Activated CD8-positive, alpha-beta T cell treated with anti-CD3 and anti-CD28 coated beads for 36 hours (primary cell): ENCODE measurements around the gene C11orf71. TPM values are rescaled to one million over a fixed set of nuclear protein-coding genes. Genes with fewer than 3 reads are reported as not detected.
A peak's percentile ranks its signal among the peaks of the same experiment; 100 is the strongest.

Source experiments
- ATAC-seq: fragments of 200-7000 bp; cut with Tn5 transposase; one replicate; pipeline ENCODE4 v1.10.0; 2021; ENCODE audit warnings: mild to moderate bottlenecking, moderate library complexity
- CTCF ChIA-PET: fragments of 350-600 bp; sonication (Branson Sonifier 250); formaldehyde crosslinking; loops from one replicate; lab custom pipeline; 2021; ENCODE audit warnings: antibody characterized with exemption; lab: Charles Lee
- POLR2A ChIA-PET: fragments of 350-600 bp; sonication (Branson Sonifier 250); formaldehyde crosslinking; loops from one replicate; lab custom pipeline; 2021; ENCODE audit warnings: antibody characterized with exemption; lab: Charles Lee
- DNase-seq: peaks from one replicate; pipeline ENCODE4 v3.0.0-alpha.2; 2020
- H3K27ac Mint-ChIP-seq: one replicate; pipeline ENCODE4 v1.8.0; 2021; ENCODE audit warnings: mild to moderate bottlenecking, mixed read lengths
- H3K27me3 Mint-ChIP-seq: one replicate; pipeline ENCODE4 v1.8.0; 2021; ENCODE audit warnings: mixed read lengths
- H3K36me3 Mint-ChIP-seq: one replicate; pipeline ENCODE4 v1.8.0; 2021; ENCODE audit warnings: low read depth, mixed read lengths
- H3K4me1 Mint-ChIP-seq: one replicate; pipeline ENCODE4 v1.8.0; 2021; ENCODE audit warnings: low read depth, mixed read lengths
- H3K4me3 Mint-ChIP-seq: one replicate; pipeline ENCODE4 v1.8.0; 2021; ENCODE audit warnings: mild to moderate bottlenecking, moderate library complexity, mixed read lengths
- H3K9me3 Mint-ChIP-seq: one replicate; pipeline ENCODE4 v1.8.0; 2021; ENCODE audit warnings: mixed read lengths
- CTCF ChIP-seq: fragments of 200-600 bp; IDR thresholded peaks from one replicate; pipeline ENCODE4 v1.8.0; 2022; ENCODE audit warnings: antibody characterized with exemption, mild to moderate bottlenecking
- intact Hi-C: fragments of 100-400 bp; cut with micrococcal nuclease; formaldehyde crosslinking; loops from one replicate; pipeline ENCODE4 v1.10.0; 2022
- total RNA-seq, 2 experiments: library from RNA; stranded (reverse); gene quantifications; one replicate each; pipeline ENCODE4 v1.2.3, GENCODE V29; 2021

Gene C11orf71
- total RNA-seq, 2 experiments from 2014 or later, result 6.4 to 6.6 TPM

- H3K36me3 Mint-ChIP-seq, result peaks cover 35% of the 10 kb centered on the region
- no peak for TF ChIP-seq CTCF
- no peaks in the 10 kb centered on the region for H3K9me3 Mint-ChIP-seq
- no peak for ATAC-seq
- POLR2A ChIA-PET, result interaction anchor here (1.2 kb wide), 1 partner anchor 10 kb away, joined by 3 read pairs; no protein-coding TSS in a partner anchor
- no peak overlapping the region for H3K27ac Mint-ChIP-seq
- DNase-seq, result no peak
- intact Hi-C loops, result no loop called here
- peaks cover 3% of the 10 kb centered on the region for H3K4me1 Mint-ChIP-seq
- no peaks in the 10 kb centered on the region for H3K27me3 Mint-ChIP-seq
- H3K4me3 Mint-ChIP-seq, result no peak overlapping the region
- CTCF ChIA-PET, result no interaction called here
These were observed 47.1 kb upstream of the C11orf71 start for GRCh38 chr11:114447444-114447843.

- intact Hi-C loops, result no loop called here
These were observed 42.2 kb upstream of the C11orf71 start for GRCh38 chr11:114442536-114442935.

GRCh38 chr11:114441921-114442320, 41.6 kb upstream of the C11orf71 start:
- Mint-ChIP-seq H3K27ac (no peak overlapping the region), H3K9me3 (no peaks in the 10 kb centered on the region), H3K36me3 (peaks cover 29% of the 10 kb centered on the region), H3K27me3 (no peaks in the 10 kb centered on the region), H3K4me3 (no peak overlapping the region), H3K4me1 (peaks cover 26% of the 10 kb centered on the region)
- DNase-seq (no peak), ATAC-seq (no peak)
- ChIA-PET CTCF (no interaction called here), POLR2A (no interaction called here)
- intact Hi-C loops, result no loop called here
- no peak for TF ChIP-seq CTCF

More at GRCh38 chr11:114442536-114442935, 42.2 kb upstream of the C11orf71 start:
- H3K9me3 Mint-ChIP-seq, result no peaks in the 10 kb centered on the region
- no peak for TF ChIP-seq CTCF
- no peak overlapping the region for H3K27ac Mint-ChIP-seq
- ATAC-seq (no peak), DNase-seq (no peak)
- POLR2A ChIA-PET, result no interaction called here
- CTCF ChIA-PET, result no interaction called here
- no peaks in the 10 kb centered on the region for H3K27me3 Mint-ChIP-seq
- H3K4me1 Mint-ChIP-seq, result peaks cover 26% of the 10 kb centered on the region
- peaks cover 34% of the 10 kb centered on the region for H3K36me3 Mint-ChIP-seq
- no peak overlapping the region for H3K4me3 Mint-ChIP-seq

GRCh38 chr11:114440971-114441763, 40.9 kb upstream of the C11orf71 start:
- DNase-seq, result no peak
- Mint-ChIP-seq H3K4me1 (peaks cover 23% of the 10 kb centered on the region), H3K36me3 (peaks cover 23% of the 10 kb centered on the region), H3K27ac (peak overlapping the region; percentile 34), H3K4me3 (no peak overlapping the region), H3K27me3 (no peaks in the 10 kb centered on the region), H3K9me3 (no peaks in the 10 kb centered on the region)
- ATAC-seq, result no peak
- ChIA-PET POLR2A (no interaction called here), CTCF (no interaction called here)
- intact Hi-C loops, result no loop called here
- no peak for TF ChIP-seq CTCF

- no peak for ATAC-seq
- peak overlapping the region; percentile 93 for H3K27ac Mint-ChIP-seq
- CTCF ChIA-PET, result interaction anchor here (1.5 kb wide), 1 partner anchor 10 kb away, joined by 5 read pairs; no protein-coding TSS in a partner anchor
- POLR2A ChIA-PET, result no interaction called here
- peak overlapping the region; percentile 96 for H3K4me3 Mint-ChIP-seq
- H3K27me3 Mint-ChIP-seq, result no peaks in the 10 kb centered on the region
- intact Hi-C loops, result no loop called here
- H3K4me1 Mint-ChIP-seq, result peaks cover 23% of the 10 kb centered on the region
- no peak for TF ChIP-seq CTCF
- H3K9me3 Mint-ChIP-seq, result no peaks in the 10 kb centered on the region
- DNase-seq, result no peak
- peaks cover 22% of the 10 kb centered on the region for H3K36me3 Mint-ChIP-seq
These were observed 40.0 kb upstream of the C11orf71 start for GRCh38 chr11:114440121-114440860.
